Activated CD8-positive, alpha-beta T cell treated with anti-CD3 and anti-CD28 coated beads for 36 hours (primary cell): ENCODE measurements around the gene P2RX3. TPM values are rescaled to one million over a fixed set of nuclear protein-coding genes. Genes with fewer than 3 reads are reported as not detected.

Source experiments
- ATAC-seq: fragments of 200-7000 bp; cut with Tn5 transposase; one replicate; pipeline ENCODE4 v1.10.0; 2021; ENCODE audit warnings: mild to moderate bottlenecking, moderate library complexity
- CTCF ChIA-PET: fragments of 350-600 bp; sonication (Branson Sonifier 250); formaldehyde crosslinking; loops from one replicate; lab custom pipeline; 2021; ENCODE audit warnings: antibody characterized with exemption; lab: Charles Lee
- POLR2A ChIA-PET: fragments of 350-600 bp; sonication (Branson Sonifier 250); formaldehyde crosslinking; loops from one replicate; lab custom pipeline; 2021; ENCODE audit warnings: antibody characterized with exemption; lab: Charles Lee
- DNase-seq: peaks from one replicate; pipeline ENCODE4 v3.0.0-alpha.2; 2020
- H3K27ac Mint-ChIP-seq: one replicate; pipeline ENCODE4 v1.8.0; 2021; ENCODE audit warnings: mild to moderate bottlenecking, mixed read lengths
- H3K27me3 Mint-ChIP-seq: one replicate; pipeline ENCODE4 v1.8.0; 2021; ENCODE audit warnings: mixed read lengths
- H3K36me3 Mint-ChIP-seq: one replicate; pipeline ENCODE4 v1.8.0; 2021; ENCODE audit warnings: low read depth, mixed read lengths
- H3K4me1 Mint-ChIP-seq: one replicate; pipeline ENCODE4 v1.8.0; 2021; ENCODE audit warnings: low read depth, mixed read lengths
- H3K4me3 Mint-ChIP-seq: one replicate; pipeline ENCODE4 v1.8.0; 2021; ENCODE audit warnings: mild to moderate bottlenecking, moderate library complexity, mixed read lengths
- H3K9me3 Mint-ChIP-seq: one replicate; pipeline ENCODE4 v1.8.0; 2021; ENCODE audit warnings: mixed read lengths
- intact Hi-C: fragments of 100-400 bp; cut with micrococcal nuclease; formaldehyde crosslinking; loops from one replicate; pipeline ENCODE4 v1.10.0; 2022
- total RNA-seq, 2 experiments: library from RNA; stranded (reverse); gene quantifications; one replicate each; pipeline ENCODE4 v1.2.3, GENCODE V29; 2021
- TF ChIP-seq, protein P1 (sequence below): fragments of 200-600 bp; IDR thresholded peaks from one replicate; pipeline ENCODE4 v1.8.0; 2022; ENCODE audit warnings: antibody characterized with exemption, mild to moderate bottlenecking

P2RX3 gene
- total RNA-seq, 2 experiments from 2014 or later, result not detected

DNA sequence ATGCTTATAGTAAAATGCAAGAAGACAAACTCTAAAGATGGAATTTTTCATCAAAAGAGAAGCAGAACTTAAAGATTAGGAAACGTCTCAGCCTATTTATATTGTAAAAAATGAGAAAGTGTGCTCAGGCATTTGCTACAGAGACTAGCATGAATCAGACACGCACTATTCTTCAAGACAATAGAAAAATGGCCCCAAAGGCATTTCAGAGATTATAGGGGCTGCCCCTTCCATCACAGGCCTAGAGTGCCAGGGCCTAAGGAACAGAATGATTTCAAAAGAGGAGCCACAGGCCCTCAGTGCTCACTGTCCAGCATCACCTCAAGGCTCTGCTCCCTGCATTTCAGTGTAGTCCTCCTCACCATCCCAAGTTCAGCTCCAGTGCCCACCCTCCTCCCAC lies 40.9 kb upstream of the P2RX3 start:
- Mint-ChIP-seq H3K36me3 (peaks cover 44% of the 10 kb centered on the region), H3K27ac (no peak overlapping the region), H3K27me3 (no peaks in the 10 kb centered on the region), H3K4me3 (no peak overlapping the region), H3K4me1 (no peaks in the 10 kb centered on the region), H3K9me3 (peaks cover 7% of the 10 kb centered on the region)
- intact Hi-C loops, result no loop called here
- TF ChIP-seq, protein P1, sequence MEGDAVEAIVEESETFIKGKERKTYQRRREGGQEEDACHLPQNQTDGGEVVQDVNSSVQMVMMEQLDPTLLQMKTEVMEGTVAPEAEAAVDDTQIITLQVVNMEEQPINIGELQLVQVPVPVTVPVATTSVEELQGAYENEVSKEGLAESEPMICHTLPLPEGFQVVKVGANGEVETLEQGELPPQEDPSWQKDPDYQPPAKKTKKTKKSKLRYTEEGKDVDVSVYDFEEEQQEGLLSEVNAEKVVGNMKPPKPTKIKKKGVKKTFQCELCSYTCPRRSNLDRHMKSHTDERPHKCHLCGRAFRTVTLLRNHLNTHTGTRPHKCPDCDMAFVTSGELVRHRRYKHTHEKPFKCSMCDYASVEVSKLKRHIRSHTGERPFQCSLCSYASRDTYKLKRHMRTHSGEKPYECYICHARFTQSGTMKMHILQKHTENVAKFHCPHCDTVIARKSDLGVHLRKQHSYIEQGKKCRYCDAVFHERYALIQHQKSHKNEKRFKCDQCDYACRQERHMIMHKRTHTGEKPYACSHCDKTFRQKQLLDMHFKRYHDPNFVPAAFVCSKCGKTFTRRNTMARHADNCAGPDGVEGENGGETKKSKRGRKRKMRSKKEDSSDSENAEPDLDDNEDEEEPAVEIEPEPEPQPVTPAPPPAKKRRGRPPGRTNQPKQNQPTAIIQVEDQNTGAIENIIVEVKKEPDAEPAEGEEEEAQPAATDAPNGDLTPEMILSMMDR, result no peak
- CTCF ChIA-PET, result no interaction called here
- ATAC-seq, result no peak
- no peak for DNase-seq
- POLR2A ChIA-PET, result no interaction called here

DNA sequence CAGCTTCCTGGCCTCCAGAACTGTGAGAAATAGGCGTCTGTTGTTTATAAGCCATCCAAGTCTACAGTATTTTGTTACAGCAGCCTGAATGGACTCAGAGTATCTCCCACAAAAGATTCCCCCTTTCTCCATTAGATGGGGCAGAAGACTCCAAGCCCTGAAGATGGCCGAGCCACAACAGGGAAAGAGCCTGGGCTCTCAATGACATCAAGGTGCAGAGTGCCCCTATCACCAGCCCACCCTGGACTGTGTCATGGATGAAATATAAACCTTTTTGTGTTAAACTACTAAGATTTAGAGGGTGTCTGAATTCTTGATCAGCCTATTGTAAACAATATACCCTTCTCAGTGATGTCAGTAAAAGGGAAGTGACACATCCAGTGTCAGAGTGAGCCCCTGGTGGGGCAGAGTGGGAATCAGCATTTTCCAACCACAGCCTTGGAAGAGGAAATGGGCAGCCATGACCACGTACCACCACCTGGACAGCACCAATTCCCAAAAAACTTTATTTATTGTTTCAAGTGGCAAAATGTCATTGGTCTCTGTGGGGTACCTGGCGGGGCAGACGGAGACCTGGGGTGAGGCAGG lies 38.9 kb upstream of the P2RX3 start:
- no peak overlapping the region for H3K27ac Mint-ChIP-seq
- no peak overlapping the region for H3K4me3 Mint-ChIP-seq
- intact Hi-C loops, result no loop called here
- DNase-seq, result no peak
- TF ChIP-seq, protein P1, result no peak
- ChIA-PET POLR2A (no interaction called here), CTCF (no interaction called here)
- no peaks in the 10 kb centered on the region for H3K4me1 Mint-ChIP-seq
- H3K9me3 Mint-ChIP-seq, result peaks cover 7% of the 10 kb centered on the region
- no peak for ATAC-seq
- peaks cover 45% of the 10 kb centered on the region for H3K36me3 Mint-ChIP-seq
- H3K27me3 Mint-ChIP-seq, result no peaks in the 10 kb centered on the region

DNA sequence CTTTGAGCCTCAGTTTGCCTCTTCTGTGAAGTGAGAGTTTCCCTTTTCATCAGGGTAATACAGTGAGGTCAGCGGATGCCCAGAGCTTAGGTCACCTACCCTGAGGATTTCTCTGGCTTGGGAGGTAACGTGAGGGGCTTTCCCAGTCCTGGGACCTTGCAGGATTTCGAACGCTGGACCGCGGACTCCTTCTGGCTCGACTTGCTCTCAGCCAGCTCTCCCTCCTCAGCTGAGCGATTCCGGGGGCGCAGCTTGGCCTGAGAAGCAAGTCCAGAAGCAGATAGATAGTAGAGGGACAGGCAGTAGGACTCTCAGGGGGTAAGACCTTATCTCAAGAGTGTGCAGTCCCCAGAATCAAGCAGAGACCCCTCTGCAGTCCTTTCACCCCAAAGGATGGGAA lies 37.4 kb upstream of the P2RX3 start:
- intact Hi-C loops, result no loop called here
- no peak for DNase-seq
- Mint-ChIP-seq H3K9me3 (peaks cover 7% of the 10 kb centered on the region), H3K27ac (no peak overlapping the region), H3K4me3 (no peak overlapping the region), H3K27me3 (no peaks in the 10 kb centered on the region), H3K4me1 (no peaks in the 10 kb centered on the region), H3K36me3 (peaks cover 45% of the 10 kb centered on the region)
- CTCF ChIA-PET, result interaction anchor here (1.1 kb wide), 1 partner anchor 20 kb away, joined by 3 read pairs; no protein-coding TSS in a partner anchor
- ATAC-seq, result no peak
- POLR2A ChIA-PET, result no interaction called here
- TF ChIP-seq, protein P1, result no peak

DNA sequence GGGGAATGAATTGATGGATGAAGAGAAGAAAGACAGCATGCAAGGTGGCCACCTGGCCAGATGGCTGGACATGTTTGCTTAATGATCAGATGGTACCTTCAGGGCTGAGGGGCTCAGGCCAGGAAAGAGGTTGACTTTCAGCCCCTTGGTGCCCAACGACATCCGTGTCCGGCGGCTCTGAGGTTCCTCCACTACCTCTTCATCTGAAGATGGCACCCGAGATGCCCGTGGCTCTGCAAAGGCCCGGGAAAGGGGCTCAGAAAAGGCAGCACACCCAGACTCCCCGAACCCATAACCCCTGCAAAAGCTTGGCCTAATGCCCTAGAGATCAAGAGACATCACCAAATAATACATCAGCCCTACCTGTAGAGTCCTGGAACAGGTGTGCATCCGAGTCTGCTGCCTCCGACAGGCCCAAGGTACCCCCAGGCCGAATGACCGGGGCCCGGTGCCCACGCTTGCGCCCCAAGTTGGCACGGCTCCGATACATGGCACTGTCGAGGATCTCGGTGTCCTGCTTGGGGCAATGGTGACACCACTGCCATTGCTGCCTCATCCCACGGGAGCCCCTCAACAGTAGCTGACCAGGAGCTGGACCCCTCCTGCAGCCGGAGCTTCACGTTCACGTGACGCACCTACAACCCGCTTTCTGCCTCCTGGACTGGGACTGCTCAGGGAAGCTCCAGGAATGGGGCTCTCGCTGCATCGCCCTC lies 36.3 kb upstream of the P2RX3 start:
- no peak overlapping the region for H3K27ac Mint-ChIP-seq
- POLR2A ChIA-PET, result interaction anchor here (0.6 kb wide), 1 partner anchor 441 kb away, joined by 4 read pairs; no protein-coding TSS in a partner anchor

More for the DNA sequence above, 36.3 kb upstream of the P2RX3 start:
- DNase-seq (no peak), ATAC-seq (no peak)
- no peaks in the 10 kb centered on the region for H3K4me1 Mint-ChIP-seq
- peaks cover 7% of the 10 kb centered on the region for H3K9me3 Mint-ChIP-seq
- CTCF ChIA-PET, result no interaction called here
- intact Hi-C loops, result no loop called here
- H3K4me3 Mint-ChIP-seq, result no peak overlapping the region
- peaks cover 44% of the 10 kb centered on the region for H3K36me3 Mint-ChIP-seq
- H3K27me3 Mint-ChIP-seq, result no peaks in the 10 kb centered on the region
- TF ChIP-seq, protein P1, result no peak
